ENCODE data around the gene CPNE2.

CPNE2 gene

DNA sequence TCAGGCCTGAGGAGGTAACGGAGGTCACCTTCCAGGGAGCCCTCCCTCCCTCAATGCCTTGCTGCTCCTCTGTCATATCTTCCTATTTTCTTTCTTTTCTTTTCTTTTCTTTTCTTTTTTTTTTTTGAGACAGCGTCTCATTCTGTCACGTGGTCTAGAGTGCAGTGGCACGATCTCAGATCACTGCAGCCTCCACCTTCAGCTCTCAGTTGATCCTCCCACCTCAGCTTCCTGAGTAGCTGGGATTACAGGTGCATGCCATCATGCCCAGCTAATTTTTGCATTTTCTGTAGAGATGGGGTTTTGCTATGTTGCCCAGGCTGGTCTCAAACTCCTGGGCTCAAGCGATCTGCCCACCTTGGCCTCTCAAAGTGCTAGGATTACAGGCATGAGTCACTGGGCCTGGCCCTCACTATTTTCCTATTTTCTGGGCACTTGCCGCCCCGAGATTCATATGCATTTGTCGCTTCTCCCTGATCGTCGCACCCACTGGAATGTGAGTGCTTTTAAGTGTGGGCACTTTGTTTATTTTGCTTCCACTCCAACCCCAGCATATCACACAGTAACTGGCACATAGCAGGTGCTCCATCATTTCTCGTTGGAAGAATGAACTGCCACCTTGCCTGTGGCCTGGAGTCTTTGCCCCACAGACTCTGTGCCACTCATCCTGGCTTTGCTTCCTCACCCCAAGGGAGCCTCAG, 31.7 kb downstream of the CPNE2 start:
- no peak for DNase-seq (ENCODE audit: low spot score)

DNA sequence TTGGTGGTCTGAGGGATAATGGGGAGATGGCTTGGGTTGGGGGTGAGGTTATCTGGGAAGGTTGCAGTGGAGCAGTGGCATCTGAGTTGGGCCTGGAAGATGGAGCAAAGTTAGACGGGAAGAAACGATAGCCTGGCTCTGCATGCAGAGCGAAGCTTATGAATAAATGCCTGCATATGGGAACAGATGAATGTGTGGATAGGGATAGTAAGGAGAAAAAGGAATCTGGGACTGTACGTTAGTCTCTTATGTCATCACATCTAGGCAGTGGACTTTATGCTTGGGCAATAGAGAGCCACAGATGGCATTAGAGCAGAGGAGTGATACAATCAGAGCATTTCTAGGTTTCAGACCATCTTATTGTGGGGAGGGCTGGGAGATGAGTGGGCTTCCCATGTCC, 33.0 kb downstream of the CPNE2 start:
- DNase-seq (ENCODE audit: low spot score): no peak

GRCh38 chr16:57125969-57126368, 33.6 kb downstream of the CPNE2 start:
- DNase-seq (ENCODE audit: low spot score): no peak

- no peak for DNase-seq (ENCODE audit: low spot score)
Observed at GRCh38 chr16:57126411-57126810, 34.0 kb downstream of the CPNE2 start.

DNA sequence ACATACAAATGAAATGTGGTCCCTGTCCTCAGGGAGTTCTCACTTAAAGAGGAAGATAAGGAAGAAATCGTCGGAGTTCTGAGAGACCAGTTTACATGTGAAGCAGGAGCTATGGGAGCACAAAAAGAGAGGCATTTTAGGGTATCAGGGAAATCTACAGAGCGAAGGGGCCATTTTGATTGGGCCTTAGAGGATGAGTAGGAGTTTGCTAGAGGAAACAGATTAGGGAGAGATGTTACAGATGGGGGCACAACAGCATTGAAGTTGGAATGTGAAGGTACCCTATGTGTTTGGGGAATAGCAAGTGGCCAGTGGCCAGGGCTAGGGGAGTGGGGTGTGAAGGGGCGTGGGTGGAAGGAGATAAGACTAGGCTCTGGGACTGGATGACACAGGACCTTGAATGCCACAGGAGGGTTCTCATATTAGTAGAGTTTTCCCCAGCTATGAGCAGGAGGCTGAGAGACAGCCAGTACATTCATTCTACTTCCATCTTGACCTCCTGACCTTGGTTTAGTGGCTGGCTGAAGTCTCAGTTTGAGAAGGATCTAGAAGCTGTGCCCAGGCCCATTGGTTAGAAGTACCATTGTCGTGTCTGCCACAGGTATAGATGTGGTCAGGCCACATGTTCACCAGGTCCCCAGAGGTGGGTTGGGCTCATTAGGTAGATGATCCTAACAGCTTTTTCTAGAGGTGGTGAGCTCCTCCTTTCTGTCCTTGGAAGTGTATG, 34.8 kb downstream of the CPNE2 start:
- no peak for DNase-seq (ENCODE audit: low spot score)

DNA sequence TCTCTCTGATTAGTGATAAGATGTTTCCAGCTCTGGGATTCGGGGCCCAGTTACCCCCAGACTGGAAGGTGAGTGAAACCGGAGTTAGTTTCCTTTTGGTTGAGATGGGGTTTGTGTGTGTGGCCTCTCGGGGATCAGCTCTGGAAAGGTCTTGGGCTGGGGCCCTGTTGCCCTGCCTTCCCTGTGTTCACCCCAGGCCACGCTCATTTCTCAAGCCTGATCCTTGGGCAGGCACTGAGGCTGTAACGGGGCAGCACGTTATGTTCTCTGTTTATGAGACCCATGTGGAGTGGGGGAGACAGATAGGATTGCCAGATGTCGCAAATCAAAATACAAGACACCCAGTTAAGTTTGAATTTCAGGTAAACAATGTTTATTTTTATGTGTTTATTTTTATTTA, 35.5 kb downstream of the CPNE2 start:
- DNase-seq (ENCODE audit: low spot score): no peak

GRCh38 chr16:57128771-57129389, 36.5 kb downstream of the CPNE2 start:
- no peak for DNase-seq (ENCODE audit: low spot score)

DNA sequence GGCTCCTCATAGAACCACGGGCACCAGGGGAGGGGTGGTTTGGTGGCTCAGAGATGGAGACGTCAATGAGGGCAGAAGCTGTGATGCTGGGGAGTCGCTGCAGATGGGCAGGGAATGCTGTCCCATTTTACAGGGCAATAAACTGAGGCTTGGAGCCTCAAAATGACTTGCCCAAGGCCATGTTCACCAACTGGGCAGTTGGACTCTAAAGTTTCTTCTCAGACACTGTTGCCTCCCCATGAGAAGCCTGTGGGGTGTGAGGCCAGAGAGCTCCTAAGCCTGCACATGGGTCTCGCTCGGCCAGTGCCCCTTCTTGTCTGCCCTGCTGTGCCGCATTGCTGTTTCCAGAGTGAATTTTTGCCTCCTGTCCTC, 38.6 kb downstream of the CPNE2 start:
- no peak for DNase-seq (ENCODE audit: low spot score)

DNA sequence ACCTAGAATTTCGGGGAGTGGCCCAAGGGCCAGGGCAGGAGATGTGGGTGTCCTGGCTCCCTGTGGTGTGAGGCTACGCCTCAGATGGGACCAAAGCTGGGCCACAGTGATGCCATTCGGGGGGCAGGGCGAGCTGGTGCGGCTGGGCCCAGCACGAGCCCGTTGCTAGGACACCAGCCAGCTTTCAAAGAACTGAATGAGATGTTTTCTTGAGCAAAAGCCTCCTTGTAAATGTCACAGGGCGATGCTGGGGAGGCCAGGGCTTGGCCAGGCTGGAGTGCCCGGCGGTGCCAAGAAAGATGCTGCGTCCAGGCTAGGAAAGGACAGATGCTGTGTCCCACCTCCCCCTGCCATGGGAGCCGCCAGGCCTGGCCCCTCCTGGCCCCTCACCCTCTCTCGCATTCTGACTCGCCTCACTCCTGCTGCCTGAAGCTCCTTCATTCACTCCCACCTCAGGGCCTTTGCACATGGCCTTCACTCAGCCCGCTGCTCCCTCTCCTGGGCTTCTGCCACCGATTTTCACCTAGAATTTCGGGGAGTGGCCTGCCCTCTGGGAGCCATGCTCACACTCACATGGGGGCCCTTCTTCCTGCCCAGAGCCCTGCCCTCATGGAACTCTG, 39.1 kb downstream of the CPNE2 start:
- DNase-seq (ENCODE audit: low spot score): no peak

GRCh38 chr16:57132470-57132869, 40.1 kb downstream of the CPNE2 start:
- DNase-seq (ENCODE audit: low spot score): no peak

DNA sequence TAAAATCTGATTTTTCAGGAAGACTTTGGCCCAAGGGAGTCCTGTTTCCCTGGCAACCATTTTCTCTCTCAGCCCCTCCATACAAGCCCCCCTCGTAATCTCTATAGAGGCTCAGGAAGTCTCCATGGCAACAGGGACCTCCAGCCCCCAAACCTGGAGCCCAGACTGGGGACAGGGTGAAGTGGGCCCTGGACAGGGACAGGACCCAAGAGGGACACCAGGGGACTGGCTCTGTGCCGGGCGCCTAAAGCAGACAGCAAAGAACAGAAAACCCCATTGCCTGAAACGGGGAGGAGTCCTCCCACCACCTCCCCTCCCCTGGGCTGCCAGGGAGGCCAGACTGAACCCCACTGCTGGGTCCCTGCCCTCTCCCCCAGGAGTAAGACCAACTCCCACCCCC, 40.6 kb downstream of the CPNE2 start:
- no peak for DNase-seq (ENCODE audit: low spot score)

- DNase-seq (ENCODE audit: low spot score): no peak
Observed at GRCh38 chr16:57133886-57134285, 41.5 kb downstream of the CPNE2 start.

- DNase-seq (ENCODE audit: low spot score): no peak
Observed at GRCh38 chr16:57134982-57135381, 42.6 kb downstream of the CPNE2 start.

GRCh38 chr16:57137043-57137442, 44.7 kb downstream of the CPNE2 start:
- no peak for DNase-seq (ENCODE audit: low spot score)

- DNase-seq (ENCODE audit: low spot score): no peak
Observed at GRCh38 chr16:57137566-57138273, 45.3 kb downstream of the CPNE2 start.

DNA sequence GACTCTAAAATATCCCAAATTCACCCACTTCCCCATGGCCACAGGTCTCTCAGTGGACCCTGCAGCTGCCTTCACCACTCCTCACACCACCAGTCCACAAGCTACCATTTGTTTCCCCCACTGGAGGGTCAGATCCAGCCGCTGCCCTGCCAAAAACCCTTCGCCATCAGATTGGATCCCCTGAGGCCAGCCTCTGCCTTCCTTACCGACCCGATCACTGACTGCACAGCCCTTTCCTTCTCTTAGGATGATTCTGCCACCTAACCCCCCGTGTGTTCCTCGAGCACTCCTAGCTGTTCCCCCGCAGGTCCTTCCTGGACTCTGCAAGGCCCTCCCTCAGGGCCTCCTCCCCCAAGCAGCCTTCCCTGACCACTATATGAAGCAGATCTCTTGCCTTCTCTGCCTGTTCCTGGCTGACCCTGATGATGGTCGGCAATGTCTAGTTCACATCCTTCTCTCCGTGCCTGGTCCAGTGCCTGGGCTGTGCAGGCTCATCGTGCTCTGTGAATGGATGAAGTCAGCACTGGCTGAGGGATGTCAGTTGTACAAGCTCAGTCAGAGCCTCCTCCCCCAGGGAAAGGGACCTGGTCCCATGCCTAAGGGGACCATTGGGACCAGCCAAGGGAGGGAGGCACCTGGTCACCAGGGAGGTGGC, 46.0 kb downstream of the CPNE2 start:
- no peak for DNase-seq (ENCODE audit: low spot score)

GRCh38 chr16:57140931-57141668, 48.7 kb downstream of the CPNE2 start:
- DNase-seq (ENCODE audit: low spot score): no peak

- DNase-seq (ENCODE audit: low spot score): no peak
Observed at GRCh38 chr16:57141822-57142631, 49.6 kb downstream of the CPNE2 start.

DNA sequence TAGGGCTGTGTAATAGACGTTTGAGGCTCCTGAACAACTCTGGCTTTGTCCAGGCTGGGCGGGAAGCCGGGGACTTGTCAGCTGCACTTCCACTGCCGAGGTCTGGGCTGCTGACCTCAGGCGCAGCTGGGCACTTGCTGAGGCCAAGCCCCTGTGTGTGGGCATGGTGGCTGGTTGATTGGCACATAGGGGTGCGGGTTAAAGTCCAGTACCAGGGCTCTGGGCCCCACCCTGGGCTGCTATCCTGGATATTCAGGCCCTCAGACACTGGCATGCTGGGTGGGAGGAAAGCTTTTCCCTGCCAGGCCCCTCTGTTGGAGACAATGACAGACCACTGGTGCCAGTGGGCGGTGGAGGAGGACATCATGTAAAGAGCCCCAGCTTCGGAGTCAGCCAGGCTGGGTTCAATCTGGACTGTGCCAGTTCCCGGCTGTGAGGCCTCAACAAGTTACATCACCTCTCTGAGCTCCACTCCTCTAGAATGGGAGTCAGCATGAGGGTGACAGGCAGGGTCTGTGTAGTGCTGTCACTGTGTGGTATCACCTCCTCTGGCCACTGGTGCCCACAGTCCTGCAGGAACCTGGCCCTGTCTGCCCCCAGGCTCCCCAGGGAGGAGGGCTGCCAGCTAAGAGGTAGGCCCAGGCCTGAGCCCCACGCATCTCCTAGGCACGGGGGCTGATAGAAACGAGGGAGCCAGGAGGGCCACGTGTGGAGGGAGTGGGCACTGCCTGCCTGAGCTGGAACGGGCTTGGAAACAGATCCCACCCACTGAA, 51.0 kb downstream of the CPNE2 start:
- no peak for DNase-seq (ENCODE audit: low spot score)
